HG02623 (cell line): ENCODE measurements around the gene MYBPH.

Experiments
- ATAC-seq: cut with Tn5 transposase; IDR thresholded peaks from one replicate; pipeline ENCODE4 v1.9.1; 2021; ENCODE audit warnings: moderate library complexity; ENCODE audit not compliant: unreplicated experiment

Gene MYBPH

DNA sequence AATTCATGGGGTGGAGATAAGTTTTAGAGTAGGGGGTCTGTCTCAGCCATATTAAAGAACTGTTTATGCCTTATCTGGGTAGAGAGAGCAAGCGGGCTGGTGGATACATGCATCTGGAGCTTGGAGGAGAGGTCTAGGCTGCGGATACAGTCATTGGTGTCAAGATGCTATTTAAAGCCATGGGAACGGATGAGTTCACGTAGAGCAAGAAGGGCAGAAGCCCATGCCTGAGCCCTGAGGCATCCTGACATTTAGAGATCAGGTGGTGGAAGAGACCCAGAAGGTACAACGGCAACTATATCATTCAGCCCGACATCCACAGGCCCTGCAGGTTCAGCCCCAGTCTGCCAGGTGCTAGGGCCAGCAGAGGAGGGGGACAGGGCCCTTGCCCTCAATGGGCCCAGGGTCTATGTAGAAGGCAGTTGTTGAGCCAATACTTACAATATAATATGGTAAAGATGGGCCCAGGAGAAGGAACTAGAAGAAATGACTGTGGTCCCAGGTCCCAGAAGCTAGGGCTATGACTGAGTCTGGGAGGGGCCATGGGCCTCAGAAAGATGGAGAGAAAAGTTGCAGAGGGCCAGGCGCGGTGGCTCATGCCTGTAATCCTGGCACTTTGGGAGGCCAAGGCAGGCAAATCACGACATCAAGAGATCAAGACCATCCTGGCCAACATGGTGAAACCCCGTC is 26.0 kb upstream of the MYBPH start:
- no peak for ATAC-seq

DNA sequence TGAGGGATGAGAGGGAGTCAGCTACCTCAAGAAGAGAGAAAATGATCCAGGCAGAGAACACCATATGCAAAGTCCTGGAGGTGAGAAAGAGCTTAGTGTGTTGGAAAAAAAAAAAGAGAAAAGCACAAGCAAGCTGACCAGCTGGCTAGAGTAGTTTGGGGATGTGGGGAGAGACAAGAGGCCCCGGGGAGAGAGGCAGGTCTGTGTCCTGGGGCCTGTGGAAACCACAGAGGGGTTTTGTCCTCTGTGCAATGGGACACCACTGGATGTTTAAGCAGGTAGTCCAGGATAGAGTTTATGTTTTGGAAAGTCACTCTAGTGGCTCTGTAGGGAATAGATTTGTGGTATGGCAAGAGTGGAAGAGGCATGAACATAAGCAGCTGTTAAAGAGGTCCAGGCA is 25.3 kb upstream of the MYBPH start:
- no peak for ATAC-seq

DNA sequence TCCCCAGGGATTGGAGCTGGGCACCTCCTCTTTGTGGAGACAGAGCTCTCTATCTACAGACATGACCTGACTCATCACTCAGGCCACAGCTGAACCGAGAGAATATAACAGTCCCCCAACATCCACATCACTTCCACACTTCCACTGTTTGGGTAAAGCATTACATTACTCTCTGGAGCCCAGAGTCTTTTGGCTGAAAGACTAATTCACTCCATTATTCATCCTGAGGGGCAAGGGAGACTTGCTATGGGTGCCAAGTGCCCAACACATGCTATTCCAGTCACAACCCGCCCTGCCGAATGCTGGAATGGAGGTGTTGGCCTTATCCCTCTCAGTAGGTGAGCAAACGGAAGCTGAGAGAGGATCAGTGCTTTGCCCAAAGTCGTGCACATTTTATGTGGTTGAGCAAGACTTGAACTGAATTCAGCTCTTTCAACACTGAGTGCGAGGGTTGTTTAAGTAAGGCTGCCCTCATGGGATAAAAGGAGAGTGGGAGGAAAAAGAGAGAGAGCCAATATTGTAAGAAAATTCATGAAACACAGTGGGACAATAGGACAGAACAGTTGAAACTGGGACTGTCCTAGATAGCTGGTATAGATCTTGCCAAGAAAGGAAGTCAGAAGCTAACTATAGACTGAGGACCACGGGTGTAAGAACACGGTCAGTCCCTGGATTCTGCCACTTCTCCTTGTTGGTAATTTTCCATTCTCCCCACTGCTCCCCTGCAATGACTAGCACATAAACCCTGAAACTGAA is 24.4 kb upstream of the MYBPH start:
- ATAC-seq: no peak

DNA sequence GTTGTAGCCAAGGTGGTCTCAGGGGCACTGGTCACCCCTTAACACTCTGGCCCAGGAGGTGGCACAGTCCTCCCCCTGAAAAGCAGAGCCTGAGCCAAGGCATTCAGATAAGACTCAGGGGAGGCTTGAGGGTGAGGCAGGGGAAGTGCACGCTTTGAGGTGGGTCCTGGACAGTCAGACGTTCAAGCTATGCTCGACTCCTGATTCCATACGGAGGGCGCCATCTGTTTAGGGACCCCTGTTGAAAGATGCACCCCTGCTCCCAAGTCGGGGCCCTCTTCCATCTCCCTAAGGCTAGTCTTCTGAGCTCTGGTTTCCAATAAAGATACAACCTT is 23.8 kb upstream of the MYBPH start:
- no peak for ATAC-seq

DNA sequence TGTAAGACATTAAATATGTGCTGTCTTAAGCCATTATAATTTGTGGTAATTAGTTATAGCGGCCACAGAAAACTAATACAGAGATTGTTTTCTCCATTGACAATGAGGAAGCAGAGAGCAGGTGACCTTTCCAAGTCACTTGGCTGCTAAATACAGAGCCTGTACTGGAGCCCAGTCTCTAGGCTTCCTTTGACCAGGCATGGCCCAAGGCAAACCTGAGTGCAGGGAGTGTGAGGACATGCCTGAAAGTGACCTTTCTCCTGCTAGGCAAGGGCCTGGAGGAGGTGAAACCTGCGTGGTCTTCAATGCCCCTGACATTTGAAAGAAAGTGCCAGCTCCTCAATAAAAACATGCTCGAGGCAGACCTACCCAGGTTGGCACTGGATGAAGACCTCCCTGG is 23.4 kb upstream of the MYBPH start:
- ATAC-seq: no peak

DNA sequence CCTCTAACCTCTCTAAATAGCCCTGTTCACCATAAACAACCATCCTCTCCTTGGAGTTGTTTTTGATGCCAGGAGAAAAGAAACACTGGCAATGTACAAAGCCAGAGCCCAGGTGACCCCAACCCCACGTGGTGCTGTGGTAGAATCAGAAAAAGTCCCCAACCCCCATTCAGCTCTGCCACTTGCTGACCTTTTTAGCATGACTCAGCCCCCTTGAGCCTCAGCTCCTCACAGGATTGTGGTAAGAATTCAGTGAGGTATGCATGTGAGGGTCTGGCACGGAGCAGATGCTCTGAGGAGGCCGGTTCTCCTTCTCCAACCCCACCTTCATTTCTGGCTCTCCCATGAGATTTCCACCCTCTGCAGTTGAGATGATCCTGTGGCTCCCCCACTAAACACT is 22.0 kb upstream of the MYBPH start:
- no peak for ATAC-seq

DNA sequence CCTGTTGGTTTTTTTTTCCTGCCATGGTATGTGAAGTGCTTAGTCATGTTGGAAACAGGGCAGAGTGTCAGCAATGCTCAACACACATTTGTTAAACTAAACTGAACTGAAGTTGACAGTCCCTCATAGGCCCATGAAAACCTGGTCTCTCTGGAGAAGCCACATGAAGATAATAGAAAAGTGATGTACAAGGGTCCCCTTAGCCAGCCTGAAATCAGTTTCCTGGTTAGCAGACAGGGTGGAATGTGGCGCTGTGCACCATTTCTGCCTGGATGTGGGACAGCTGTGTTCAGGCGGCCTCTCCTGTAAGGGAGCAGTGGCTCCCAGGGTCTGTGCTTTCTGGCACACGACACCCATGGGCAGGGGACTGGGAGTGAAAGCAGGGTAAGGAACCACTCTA is 20.7 kb upstream of the MYBPH start:
- ATAC-seq: no peak

DNA sequence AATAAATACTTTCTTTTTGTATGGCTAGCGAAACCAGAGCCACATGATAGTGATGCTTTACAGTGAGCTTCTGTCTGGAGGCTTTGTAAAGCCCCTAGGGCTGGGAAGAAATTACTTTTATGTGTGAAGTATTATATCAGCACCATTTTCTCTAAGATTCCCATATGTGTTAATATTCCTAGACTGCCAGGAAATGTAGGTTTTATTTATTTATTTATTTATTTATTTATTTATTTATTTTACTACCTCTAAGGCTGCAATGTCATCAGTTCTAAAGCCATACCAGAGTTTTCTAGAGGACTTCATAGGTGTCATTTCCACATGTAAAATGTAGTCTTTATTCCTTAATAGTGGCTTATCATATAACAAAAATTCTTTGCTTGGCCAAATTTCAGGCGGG is 15.3 kb upstream of the MYBPH start:
- no peak for ATAC-seq

DNA sequence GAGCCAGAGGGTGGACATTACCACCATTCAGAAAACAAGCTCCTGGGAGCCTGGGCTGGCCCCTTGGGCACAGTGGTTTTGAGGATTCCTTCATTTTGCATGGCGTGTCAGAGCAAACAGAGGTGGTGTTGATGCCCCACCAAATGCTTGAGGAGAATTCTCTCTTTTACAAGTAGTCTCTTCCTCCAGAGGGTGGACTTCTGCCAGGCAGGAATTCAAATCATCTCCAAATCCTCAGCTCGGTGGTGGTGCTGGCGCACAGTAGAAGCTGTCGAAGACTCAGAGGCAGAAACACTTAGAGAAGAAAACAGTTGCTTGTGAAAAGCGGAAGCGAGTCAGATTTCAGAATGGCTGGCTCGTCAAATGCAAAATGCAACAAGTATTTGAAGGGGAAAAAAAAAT is 14.3 kb upstream of the MYBPH start:
- no peak for ATAC-seq

DNA sequence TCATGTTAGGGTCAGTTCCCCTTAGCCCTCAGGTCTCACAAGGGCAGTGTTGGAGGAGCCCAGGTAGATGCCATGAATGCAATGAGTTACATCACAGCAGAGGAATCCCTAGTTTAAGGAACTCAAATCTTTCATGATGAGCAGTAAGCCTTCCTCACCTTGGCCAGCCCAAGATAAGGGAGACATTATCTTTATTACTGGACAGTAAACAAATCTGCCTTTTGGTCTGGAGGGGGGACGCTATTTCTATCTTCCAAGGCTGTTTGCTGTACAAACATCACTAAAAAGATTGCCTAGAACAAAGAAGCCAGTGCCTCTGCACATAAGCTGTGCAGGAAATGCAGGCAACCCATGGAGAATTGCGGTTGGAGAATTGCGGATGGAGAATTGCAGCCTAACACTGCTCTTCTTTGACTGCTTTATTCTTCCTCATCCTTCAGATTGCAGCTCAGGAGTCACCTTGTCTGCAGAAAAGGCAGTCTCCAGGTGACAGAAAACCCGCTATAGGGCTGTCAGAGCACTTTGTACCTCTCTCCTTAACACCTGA is 13.1 kb upstream of the MYBPH start:
- no peak for ATAC-seq

DNA sequence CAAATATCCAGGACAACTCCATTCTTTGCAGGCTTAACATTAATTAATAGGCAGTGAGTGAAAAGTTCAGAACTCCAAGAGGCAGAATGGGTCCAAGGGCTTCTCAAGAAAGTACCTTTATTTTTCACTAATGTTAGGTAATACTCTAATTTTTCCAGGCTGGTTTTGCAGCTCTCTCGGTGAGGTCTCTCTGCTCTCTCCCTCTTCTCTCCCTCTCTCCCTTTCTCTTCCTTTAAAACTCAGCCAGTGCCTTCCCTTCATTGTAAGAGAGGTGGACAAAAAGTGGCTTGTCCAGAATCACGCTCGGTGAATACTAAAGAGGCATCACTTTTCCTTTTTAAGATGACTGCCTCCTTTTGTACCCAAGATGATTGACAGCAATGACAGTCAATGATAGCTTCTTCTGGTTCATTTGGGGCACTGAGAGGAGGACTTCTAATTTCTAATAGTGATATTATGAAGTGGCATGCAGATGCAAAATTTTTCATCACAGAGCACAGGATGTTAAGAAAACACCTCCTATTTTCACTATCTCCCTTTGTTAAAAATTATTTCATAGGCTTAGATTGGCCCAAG is 12.2 kb upstream of the MYBPH start:
- no peak for ATAC-seq

DNA sequence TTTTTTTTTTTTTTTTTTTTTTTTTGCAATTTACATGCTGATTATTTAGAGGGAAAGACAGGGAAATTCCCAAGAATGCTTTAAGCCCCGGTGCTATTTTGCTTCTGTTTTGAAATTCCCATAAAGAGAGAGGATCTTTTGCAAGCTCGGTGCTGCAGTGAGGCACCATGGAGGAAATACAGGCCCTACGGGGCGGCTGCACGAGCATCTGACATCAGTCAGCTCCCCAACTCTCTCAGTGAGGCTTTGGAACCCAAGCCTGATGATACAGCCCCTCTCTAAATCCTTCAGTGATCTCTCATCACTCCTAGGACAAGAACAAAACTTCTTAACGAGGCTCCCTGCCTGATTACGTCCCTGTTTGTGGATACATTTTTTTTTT is 11.7 kb upstream of the MYBPH start:
- no peak for ATAC-seq

DNA sequence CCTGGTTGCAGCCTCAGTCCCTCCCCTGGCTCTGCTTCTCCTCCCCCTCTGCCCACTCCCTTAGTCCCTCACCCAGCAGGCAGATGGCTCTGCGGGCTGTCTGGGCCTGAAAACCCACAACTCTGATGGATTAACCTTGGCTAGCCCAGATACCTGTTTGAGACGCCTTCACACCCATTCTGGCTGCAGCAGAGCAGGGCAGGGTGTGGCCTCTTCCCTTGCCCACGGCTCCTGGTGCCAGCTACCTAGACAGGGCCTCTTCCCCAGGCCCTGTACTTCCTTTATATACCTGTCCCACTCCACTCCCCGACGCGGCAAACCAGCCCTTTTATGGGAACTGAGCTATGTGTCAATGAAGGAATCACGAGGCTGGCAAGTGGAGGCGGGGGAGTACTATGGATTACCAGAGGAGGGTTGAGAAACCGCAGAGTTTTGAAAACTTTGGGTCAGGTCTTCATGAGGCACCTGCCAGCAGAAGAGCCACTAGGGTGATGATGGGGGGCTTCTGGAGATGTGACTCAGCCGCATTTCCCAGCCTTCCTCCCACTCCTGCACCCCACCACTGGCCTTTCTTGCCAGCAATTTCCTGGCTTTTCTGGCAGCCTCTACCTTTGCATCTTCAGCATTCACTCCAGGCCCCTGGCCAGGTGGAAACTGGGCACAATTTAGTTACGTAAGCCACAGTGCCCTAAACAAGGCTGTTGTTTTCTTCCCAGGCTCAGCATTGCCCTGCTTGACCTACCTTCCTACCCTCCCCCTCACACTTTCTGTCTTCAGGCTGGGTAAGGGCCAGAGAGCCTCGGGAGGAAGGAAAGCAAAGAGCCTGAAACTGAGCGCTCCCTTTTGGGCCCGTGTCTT is 11.0 kb upstream of the MYBPH start, which contains the start of gene CHI3L1:
CHI3L1 (minus strand) TSS at position 259 of the 858 bp plus-strand sequence; CDS start at position 178, 81 bp downstream.
- no peak for ATAC-seq

DNA sequence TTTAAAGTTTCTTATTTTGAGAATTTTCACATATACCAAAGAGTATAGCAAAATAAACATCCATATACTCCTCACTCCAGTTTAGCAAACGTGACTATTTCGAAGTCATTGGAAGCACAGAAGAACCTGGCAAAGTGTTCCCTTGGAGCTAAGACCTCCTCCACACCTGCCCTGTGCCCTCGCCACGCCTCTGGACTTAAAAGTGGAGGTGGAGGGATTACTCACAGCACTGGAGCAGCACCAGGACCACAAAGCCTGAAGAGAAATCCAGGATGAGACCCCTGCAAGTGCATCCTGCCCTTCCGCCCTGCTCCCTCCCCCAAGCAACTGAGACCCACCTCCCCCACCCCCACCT is 10.4 kb upstream of the MYBPH start:
- ATAC-seq: no peak

DNA sequence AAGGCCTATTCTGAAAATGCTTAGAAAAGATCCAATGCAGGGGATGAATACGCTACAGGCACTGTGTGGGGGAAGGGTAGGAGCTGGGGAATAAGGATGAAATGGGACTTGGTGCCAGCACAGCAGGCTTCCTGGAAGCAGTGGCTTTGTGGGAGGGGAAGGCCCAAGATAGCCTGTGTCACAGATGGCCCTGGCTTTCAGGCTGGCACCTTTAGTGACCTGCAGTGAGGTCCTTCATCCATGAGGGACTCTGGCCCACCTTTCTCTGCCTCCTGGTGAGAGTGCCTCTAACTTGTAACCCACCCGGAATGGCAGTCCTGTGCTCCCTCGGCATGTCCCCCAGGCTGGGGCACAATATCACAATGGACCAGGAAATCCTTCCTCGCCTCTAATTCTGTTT is 10.0 kb upstream of the MYBPH start:
- no peak for ATAC-seq

DNA sequence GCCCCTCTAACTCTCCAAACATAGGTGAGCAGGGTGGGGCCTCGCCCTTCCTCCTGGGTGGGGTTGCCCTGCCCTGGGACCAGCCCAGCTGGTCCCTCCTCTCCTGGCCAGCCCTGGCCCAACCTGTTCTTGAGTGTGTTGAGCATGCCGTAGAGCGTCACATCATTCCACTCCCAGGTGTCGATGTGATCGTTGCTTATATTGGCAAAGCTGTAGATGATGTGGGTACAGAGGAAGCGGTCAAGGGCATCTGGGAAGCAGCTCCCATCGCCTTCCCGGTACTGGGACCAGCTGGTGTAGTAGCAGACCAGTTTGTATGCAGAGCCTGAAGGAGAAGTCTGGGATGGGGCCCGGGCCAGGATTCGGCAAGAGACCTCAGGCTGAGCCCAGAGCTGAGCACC is 9.4 kb upstream of the MYBPH start:
- no peak for ATAC-seq

DNA sequence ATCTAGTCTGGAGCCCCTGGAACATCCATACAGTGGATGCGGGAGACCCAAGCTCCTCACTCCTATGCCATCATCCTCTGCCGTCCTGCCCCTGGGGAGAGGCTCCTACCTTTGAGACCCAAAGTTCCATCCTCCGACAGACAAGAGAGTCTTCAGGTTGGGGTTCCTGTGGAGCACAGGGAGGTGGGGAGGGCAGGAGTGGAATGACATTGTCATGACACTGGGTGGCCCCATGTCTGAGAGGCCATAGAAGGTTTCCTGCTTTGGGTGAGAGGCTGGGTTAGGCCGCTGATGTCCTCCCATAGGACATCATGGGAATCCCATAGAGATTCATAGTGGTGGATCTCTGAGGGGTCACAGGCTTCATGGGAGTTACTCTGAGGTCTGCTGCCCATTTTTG is 8.8 kb upstream of the MYBPH start:
- no peak for ATAC-seq

DNA sequence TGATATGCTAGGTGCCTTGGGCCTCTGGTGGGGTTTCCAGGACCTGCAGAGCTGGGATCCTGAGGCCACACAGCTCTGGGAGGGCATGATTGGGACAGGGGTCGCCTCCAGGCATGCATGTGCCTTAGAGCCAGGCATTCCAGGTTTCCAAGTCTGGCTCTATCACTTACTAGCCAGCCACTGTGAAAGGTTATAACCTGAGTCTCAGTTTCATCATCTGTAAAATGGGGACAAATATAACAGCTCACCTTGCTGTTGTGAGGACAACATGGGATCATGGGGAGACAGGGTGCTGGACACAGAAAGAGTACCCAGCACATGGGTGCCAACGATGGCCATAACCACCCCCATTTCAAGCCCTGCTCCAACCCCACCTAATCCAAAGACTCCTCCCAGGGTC is 8.2 kb upstream of the MYBPH start:
- ATAC-seq: no peak

DNA sequence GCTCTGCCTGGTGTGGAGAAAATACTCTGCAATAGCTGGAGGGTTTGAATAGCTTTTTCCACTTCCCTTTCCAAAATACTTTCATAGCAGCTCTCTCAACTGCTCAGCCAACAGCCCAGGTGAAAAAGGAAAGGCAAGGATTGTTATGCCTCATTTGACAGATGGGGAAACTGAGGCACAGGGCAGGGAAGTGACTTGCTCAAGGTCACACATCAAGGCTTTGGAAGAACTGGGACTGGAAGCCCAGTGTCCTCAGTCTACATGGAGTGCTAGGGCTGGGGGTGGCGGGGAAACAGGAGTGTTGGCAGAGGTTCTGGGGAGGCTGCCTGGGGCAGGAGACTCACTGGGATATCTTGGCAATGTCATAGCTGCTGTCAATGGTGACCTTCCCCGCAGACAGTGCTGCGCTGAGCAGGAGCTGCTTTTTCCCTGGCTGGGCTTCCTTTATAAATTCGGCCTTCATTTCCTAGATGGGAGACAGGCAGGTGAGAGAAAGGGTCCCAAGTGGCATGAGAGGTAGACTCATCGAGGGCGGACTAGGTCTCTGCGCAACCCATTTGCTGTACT is 6.8 kb upstream of the MYBPH start:
- ATAC-seq: no peak

DNA sequence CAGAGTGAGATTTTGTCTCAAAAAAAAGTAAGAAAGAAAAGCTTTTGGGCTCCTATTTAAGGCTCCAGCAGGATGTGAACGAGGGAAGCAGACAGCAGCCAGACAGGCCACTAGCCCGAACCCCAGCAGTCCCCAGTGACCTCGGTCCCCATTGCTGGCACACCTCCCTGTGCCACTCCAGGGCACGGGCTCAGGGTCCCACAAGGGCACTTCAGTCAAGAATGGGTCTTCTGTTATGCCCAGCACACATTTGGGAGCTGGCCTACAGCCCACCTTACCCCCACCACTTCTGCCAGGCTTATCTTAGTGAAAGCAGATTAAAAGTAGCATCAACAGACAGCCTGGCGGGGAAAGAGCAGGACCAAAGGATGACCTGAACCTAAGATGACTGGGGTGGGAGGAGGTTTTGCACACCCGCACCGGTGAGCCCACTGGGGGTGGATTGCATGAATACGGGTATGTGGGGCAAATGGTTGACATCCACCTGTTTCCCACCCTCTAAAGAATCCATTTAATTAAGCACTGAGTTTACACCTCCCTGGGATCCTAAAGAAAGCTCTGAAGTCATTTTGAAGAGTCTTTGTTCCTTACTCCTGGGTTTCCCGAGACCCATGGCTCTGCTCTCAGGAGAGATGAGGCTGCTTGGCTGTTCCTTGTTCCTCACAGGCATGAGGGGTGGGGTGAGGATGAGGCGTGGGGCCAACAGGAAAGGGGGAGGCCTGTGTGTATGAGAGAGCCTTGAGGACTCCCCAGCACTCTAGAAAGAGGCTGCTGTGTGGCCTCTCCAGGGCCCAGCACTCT is 6.2 kb upstream of the MYBPH start:
- no peak for ATAC-seq
